GM12873 (cell line): ENCODE measurements around the gene FCRL2.

Experiments used
- TF ChIP-seq, protein P1 (sequence below): IDR thresholded peaks from 2 replicates; pipeline ENCODE4 v1.5.1; 2012; ENCODE audit warnings: low read depth, mild to moderate bottlenecking, moderate library complexity, low read length, control low read depth; ENCODE audit not compliant: insufficient read depth; ENCODE audit errors: missing control alignments

The FCRL2 gene

DNA sequence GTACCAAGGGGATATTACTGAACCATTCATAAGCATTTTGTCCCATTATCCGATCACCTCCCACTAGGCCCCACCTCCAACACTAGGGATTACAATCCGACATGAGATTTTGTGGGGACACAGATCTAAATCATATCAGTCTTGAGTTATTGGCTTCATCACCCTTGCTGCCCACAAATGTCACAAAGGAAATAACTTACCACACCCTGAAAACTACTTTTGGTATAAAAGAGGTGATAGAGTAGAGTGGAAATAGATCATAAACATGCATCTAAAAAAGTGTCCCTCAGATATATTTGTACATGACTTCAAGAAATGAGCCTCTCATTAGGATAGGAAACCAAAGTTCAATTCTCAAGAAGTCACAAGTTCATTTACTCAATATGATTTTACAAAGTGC, 53.8 kb downstream of the FCRL2 start:
- TF ChIP-seq, protein P1, sequence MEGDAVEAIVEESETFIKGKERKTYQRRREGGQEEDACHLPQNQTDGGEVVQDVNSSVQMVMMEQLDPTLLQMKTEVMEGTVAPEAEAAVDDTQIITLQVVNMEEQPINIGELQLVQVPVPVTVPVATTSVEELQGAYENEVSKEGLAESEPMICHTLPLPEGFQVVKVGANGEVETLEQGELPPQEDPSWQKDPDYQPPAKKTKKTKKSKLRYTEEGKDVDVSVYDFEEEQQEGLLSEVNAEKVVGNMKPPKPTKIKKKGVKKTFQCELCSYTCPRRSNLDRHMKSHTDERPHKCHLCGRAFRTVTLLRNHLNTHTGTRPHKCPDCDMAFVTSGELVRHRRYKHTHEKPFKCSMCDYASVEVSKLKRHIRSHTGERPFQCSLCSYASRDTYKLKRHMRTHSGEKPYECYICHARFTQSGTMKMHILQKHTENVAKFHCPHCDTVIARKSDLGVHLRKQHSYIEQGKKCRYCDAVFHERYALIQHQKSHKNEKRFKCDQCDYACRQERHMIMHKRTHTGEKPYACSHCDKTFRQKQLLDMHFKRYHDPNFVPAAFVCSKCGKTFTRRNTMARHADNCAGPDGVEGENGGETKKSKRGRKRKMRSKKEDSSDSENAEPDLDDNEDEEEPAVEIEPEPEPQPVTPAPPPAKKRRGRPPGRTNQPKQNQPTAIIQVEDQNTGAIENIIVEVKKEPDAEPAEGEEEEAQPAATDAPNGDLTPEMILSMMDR = no peak

DNA sequence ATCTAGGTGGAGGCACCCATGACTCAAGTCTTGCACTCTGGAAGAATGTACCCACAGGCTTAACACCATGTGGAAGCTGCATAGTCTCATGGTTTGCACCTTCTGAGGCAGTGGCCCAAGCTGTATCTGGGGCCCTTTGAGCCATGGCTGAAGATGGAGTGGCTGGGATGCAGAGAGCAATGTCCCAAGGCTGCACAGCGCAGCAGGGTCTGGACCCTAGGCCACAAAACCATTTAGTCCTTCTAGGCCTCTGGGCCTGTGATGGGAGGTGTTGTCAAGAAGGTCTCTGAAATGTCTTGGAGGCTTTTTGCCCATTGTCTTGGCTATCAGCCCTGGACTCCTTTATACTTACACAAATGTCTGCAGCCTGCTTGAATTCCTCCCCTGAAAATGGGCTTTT, 54.9 kb downstream of the FCRL2 start:
- TF ChIP-seq, protein P1 = no peak

DNA sequence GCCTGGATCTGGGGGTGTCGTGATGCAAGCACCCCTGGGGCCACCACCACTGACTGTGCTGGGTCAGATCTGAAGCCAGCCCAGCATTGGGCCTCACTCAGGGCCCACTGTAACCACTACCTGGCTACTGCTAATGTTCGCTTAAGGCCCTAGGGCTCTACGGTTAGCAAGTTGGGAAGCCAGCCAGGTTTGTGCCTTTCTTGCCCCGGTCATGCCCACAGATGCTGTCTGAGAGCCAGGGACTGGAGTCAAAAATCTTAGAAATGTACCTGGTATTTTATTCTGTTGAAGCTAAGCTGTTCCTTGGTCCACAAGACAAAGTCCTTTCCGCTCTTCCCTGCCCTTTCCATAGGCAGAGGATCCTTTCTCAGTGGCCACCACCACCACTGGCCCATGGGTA, 61.2 kb downstream of the FCRL2 start:
- TF ChIP-seq, protein P1 = no peak

DNA sequence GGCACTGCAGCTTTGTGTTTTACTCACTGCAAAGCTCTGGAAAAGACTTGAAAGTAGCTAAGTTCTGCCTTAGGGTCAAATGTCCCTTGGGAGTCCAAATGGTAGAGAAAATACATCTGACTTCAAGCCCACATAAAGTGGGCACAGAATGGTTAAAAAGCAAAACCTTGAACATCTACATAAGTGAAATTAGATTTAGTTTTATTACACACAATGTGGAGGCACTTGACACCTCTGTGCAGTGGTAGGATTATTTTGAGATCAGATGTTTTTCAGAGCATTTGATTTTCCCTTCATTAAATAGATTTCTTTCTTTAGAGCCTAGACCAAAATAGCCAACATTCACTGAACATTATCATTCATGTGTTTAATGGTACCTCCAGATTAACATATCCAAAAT, 65.1 kb downstream of the FCRL2 start:
- TF ChIP-seq, protein P1 = no peak

DNA sequence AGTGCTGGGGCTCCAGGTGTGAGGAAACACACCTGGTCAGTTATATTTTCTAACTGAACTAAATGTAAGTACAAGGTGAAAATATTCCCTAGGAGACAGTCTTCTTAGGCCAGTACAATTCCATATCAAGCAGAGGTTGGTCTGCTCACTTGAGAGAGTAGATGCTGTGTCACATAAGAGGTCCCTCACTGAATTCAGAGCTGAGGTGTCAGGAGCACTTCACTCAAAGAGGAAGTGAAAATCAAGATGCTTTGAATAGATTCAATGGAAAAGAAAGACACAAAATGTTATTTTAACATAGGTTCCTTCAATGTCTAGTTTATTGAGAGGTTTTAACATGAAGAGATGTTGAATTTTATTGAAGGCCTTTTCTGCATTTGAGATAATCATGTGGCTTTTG, 72.1 kb downstream of the FCRL2 start:
- TF ChIP-seq, protein P1 = no peak

DNA sequence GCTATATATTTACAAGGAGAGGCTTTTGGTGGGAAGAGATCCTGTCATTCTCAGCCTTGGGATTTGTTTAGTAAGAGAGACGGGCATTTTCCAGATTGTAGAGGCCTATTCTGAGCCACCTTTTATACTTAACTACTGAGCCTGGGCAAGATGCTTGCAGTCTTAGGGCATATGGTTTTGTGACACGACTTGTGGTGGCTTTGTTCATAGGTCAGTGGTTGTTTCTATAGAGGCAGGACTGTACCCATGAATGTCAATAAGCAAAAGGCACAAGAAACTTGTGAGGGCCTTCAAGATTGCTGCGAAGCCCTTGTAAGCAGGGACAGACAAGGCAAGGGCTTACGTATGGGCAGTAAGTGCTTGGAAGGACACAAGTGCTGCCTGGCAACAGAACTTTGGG, 73.0 kb downstream of the FCRL2 start:
- TF ChIP-seq, protein P1 = no peak

DNA sequence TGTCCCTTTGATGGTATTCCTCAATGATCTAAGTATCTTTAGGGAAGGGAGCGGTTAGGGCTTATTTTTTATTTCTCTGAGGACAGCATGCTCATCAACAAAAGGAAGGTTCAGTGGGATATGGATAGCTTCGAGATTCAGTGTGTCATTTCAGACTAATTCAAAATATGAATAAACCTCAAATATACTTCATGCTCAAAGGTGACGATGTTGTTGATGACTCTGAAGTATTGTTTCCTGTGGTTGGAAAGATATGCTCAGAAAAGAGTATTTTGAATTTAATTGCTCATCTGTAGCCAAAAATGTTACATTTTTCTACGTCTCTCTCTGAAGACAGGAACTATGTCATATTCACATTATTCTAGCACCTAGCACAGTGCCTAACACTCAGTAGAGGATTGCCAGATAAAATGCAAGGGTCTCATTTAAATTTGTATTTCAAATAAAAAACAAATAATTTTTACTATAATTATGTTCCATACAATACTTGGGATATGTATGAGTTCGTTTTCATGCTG, 74.6 kb downstream of the FCRL2 start:
- TF ChIP-seq, protein P1 = no peak
